ENCODE results near the gene FBF1.

DNA sequence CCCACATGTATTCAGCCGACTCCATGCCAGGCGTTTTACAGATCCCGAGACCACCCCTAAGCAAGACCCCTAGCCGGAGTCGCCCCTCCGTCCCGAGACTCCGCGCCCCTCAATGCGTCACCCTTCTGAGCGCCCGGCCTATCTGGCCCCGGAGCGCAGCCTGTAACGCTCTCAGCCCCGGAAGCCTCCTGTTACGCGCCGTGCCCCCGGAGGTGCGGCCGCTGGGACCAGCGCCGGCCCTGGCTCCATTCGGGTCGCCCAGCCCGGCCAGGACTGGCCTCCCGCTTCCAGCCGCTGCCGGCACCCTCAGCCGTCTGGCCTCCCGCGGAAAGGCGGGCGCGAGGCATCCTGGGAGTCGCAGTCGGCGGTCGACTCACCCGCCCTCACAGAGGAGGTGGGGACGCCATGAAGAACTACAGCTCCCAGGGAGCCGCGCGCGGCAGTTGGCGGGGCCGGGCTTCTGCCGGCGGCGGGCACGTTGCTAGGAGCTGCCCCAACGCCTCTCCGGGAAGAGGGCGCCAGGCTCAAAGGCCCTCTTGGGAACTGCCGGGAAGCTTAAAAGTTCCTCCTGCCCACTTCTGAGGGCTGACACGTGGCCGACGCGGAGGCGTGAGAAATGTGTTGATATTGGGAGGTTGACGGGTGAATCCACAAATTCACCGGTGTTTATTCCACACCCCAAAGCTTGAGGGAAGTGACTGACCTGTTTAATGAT is at the start of gene FBF1:
- TF ChIP-seq SUZ12 (IDR thresholded peaks at IDR 0.05), result no peak
- TF ChIP-seq LEF1 (IDR thresholded peaks at IDR 0.05; ENCODE audit: borderline replicate concordance), result no peak
- TF ChIP-seq FOXK2 (IDR thresholded peaks at IDR 0.05), result no peak

Measured in HEK293T (cell line).